SW480 (cell line): ENCODE measurements around the gene DAZL.

Source experiments
- DNase-seq: peaks from one replicate; pipeline ENCODE4 v3.0.0-alpha.2; 2016; ENCODE audit warnings: low spot score

Gene DAZL

DNA sequence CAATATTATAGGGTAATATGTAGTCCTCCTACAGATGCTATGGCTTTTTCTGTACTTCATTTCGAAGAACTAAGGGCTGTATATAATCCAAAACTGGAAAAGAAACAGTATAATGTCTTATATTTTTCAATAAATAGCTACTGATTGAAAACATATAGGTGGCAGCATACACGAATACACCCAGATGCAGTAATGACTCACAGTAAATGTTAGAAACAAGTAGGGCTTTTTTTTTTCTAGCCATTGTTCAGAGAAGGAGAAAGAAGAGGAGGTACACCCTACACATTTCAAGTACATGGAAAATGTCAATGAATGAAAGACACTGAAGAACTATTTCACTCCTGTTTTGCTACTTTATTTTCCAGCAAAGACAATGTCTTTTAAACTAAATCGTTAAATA is 9.4 kb downstream of the DAZL start:
- DNase-seq, result peak; percentile 3

DNA sequence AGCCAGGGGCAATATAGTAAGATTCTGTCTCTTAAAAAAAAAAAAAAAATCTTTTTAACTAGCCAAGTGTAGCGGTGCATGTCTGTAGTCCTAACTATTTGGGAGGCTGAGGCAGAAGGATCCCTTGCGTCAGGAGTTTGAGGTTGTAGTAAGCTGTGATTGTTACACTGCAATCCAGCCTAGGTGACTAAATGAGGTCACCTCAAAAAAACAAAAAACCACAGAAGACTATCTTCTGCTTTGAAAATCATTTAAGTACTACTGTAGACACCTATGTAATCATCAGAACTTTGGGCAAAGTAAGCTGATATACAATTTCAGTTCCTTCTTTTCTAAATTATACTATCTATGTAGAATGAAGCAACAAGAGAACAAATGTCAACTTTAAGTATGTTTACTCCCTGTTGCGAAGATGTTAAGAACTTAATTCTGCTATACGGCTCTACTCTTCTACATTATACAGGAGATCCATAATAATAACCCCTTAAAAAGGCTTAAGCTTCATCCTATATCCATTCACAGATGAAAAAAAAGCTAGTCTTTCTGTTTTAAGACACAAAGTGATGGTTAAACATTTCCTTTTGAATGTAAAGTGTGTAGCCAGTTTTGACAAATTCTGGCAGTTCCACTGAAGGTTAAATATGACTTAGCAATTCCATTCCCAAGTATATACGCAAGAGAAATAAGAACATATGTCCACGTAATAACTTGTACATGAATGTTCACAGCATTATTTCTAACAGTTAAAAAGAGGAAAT is 15.2 kb downstream of the DAZL start:
- no peak for DNase-seq

DNA sequence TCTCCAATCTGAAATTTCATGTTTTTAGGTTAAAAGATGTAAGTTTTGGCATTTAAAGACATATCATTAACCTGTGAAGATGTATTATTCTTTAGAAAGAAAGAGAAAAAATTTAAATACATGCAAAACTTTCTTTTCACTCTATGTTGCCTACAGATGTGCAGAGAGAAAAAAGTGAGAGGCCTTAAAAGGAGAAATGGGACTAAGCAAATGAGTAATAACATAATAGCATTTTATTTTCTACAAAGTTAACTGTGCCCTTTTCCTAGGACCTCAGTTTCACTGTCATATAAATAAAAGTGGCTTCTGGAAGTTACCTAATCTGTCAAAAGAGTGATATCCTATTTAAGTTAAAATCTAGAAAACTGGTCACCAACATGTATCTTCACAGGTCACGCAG is 16.1 kb downstream of the DAZL start:
- DNase-seq, result no peak

DNA sequence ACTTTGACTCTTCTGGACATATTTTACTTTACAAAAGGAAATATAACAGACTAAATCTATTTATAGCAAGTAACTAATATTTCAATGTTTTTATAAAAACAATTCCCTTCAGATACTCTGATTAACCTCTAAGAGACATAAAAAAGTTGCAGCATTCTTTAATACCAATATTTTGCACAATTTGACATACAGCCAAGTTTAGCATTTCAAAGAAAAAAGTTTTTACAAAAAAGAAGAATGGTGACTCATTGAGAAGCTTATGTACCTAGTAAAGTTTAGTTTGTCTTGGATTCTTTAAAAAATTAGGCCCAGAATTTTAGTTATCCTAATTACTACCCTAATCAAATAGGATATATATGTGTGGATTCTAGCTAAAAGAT is 17.6 kb downstream of the DAZL start:
- DNase-seq, result no peak

DNA sequence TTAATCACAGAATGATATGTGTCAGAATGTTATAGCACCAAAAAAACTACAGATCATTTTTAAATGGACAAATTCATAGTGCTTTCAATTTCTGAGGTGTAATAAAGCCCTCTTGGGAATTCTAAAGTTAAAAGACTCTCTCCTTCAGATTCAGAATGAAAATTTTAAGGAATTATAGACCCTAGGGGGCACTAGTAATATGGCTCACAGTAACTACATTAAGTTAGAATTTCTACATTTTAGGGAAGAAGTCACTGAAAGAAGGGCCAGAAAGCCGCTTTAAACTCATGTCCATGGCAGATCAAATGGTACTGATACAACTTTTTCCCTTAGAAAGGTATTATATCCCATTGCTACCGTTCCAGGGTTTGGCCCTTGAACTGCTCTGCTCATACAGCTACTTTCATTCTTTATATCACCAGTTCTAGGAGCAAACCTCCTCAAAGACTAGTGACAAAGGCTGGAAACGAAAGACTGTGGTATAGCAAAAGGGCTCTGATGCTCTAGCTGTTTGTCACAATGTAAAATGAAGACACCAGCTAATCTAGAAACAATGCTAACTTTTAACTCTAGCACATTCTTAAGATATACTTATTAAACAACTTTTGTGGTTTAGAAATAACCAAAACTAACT is 18.1 kb downstream of the DAZL start:
- DNase-seq, result no peak

DNA sequence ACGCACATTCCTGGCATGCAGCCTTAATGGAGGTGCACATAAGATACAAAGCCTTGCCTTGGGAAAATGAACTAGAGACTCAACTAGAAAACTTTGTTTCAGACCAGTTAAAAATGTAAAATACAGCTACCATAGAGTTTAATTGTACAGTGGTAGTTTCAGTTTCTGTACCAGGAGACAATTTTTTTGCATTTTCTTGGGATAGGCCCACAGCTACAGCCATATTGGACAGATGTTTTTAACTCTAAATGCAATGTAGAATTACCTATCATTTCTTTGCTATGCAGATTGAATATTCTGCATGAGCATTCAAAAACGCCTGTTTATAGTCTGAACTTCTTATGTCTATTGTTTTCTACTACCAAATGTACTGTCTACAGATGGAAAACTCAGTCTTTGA is 20.3 kb downstream of the DAZL start:
- no peak for DNase-seq

DNA sequence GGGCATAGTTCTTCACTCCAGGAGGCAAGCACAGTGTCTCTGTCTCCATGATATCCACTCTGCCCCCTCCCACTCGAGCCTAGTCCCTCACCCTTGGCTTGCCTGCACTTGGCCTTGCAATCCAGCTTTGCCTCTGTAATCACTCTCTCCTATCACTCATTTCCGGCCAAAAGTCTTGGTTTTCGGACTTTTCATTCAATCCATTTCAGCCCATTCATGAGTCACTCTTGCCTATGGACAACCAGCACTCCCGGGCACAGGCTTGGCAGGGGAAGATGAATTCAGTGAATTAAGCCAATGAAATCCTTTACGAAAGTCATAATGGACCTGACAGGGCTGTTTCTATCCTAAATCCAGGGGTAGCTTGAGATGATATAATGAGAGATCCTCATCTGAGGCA is 21.7 kb downstream of the DAZL start:
- DNase-seq, result no peak

DNA sequence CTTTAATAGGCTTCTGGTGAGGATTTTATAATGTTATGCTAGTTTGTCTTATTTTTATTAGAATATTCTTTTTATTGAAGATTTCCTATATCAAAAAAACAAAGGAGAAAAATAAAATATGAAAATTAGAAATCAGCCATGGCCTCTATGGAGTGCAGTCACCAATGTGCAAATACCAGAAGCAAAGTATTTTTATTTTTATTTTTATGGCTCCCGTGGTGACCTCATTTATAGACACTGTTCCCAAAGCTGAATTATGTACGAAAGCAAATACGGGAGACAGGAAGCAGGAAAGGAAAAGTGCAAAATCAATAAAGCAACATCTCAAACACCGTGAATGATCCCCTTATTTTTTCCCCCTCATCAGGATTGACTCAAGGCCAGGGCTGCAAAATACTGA is 35.1 kb downstream of the DAZL start:
- DNase-seq, result no peak

DNA sequence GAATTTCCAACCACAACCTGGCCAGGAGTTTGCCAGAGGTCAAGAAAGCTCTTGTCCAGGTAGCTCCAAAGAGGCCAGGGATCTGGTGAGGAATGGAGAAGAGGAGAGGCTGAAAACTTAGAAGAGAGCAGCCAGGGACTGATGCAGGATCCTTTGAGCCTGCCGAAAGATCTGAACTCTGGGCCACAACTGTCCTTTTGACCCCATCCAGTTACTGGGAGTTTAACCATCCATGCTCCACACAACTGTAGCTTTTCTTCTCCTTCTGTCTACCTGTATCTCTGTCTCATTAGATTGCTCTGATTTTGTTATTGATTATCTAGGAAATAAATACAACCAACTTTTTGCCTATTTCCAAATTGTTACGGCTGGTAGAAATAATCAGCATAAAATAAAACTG is 36.7 kb downstream of the DAZL start:
- DNase-seq, result no peak

DNA sequence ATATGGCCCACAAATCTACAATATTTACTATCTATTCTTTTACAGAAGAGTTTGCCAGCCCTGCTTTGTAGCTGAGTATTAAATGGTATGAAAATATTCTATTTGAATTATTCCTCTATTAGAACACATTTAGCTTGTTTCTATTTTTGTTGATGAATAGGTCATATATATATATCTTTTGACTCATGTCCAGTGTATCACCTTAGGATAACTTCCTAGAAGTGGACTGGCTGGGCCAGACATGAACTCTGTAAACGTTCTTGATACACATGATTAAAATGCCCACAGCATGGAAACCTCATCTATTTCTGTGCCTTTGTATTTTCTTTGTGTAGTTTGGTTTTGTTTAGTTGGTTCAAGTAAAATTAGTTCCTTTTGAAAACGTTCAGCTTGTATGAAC is 37.1 kb downstream of the DAZL start:
- no peak for DNase-seq

DNA sequence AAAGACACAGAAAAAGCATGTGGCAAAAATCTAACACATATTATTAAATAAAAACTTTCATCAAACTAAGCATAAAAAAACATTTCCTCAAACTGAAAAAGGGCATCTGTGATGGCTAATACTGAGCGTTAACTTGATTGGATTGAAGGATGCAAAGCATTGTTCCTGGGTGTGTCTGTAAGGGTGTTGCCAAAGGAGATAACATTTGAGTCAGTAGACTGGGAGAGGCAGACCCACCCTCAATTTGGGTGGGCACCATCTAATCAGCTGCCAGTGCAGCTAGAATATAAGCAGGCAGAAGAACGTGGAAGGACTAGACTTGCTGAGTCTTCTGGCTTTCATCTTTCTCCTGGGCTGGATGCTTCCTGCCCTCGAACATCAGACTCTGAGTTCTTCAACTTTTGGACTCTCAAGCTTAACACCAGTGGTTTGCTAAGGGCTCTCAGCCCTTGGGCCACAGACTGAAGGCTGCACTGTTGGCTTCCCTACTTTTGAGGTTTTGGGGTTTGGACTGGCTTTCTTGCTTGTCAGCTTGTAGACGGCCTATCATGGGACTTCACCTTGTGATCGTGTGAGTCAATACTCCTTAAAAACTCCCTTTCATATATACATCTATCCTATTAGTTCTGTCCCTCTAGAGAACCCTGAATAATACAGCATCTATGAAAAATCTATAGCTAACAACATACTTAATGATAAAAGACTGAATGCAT is 45.4 kb downstream of the DAZL start:
- DNase-seq, result no peak

DNA sequence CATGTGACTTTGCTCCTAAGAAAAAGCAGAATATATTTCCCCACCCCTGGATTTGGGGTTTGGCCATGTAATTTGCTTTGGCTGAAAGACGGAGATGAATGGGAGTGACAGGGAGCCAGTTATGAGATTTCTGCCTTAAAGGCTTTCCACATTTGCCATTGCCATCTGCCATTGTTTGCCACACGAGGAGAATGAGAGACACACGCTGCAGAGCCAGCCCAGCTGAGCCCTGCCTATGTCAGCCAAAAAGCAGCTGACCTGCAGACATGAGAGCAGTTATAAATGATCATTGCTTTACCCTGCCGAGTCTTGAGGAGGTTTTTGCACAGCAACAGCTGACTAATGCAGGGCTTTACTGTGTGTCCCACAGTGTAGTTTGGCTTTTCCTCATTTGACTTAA is 51.1 kb downstream of the DAZL start:
- DNase-seq, result no peak

DNA sequence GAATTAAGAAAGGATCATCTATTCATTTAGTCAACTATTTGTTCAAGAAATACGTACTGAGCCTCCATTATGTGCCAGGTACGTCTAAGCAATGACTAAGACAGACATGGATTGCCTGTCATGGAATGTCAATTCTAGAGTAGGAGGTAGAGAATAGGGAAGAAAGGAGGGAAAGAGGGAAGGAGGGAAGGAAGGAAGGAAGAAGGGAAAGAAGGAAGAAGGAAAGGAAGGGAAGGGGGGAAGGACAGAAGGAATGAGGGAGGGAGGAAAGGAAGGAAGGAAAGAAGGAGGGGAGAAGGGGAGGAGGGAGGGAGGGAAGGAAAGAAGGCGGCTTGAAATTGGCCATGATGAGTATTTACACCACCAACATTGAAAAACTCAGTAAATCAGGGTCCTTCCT is 52.5 kb downstream of the DAZL start:
- no peak for DNase-seq

DNA sequence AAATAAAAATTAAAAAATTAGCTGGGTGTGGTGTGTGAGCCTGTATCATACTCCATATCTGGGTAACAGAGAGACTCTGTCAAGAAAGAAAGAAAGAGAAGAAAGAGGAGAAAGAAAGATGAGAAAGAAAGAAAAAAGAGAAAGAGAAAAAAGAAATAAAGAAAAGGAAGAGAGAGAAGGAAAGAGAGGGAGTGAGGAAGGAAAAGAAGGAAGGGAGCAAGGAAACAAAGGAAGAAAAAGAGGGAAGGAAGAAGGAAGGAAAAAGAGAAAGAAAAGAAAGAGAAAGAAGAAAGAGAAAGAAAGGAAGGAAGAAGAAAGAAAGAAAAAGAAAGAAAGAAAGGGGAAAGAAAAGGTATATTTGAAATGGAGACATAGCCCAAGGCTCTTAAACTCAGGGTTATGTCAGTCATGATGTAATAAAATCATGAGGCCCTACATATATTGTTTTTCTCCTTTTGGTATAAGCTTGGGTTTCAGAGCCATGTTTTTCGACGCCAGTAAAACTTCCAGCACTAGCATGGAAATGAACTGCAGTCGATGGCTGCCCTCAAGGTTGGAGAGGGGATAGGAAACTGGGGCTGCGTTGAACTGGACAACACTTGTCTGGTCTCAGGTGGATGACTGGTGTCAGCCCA is 53.8 kb downstream of the DAZL start:
- DNase-seq, result no peak

DNA sequence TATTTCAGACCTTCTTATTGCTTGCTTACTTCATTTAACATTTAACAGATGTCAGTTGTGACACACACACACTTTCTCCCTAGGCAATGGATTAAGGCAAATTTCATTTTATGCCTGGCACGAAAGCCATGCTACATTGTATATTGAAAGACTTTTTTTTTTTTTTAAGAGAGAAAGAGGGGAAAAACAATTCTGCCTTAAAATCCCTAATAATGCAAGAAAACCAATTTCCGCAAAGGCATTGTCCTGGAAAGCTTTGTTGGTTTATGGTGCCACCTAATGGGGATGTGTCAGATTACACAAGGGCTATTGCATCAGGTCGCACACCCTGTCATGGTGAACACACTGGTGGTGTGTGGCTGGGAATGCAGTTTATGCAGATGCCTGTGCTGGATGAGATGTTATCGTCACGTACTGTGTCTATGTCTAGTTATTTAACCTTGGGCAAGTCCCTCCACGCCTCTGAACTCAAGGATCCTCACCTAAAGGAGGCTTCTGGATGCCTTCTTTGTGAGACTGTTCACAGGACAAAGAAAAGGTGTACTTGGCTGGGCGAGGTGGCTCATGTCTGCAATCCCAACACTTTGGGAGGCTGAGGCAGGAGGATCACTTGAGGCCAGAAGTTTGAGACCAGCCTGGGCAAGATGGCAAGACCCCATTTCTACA is 54.4 kb downstream of the DAZL start:
- peak; percentile 69 for DNase-seq

DNA sequence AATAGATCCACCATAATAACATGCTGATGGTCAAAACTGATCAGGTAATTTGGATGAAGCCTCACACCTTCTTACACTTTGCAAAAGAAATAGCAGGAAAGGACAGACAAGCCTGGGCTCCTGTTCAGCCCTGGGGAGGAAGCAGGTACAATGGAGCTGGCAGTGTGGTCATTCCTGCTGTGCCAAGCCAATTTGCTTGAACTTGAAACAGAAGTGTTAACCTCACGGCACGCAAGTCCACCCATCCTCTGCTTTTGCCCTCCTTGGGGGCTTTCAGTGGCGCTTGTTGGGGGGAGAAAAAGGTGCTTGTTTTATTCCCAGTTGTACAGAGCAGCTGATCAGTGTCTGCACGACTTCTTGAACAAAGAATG is 54.9 kb downstream of the DAZL start:
- DNase-seq, result no peak

DNA sequence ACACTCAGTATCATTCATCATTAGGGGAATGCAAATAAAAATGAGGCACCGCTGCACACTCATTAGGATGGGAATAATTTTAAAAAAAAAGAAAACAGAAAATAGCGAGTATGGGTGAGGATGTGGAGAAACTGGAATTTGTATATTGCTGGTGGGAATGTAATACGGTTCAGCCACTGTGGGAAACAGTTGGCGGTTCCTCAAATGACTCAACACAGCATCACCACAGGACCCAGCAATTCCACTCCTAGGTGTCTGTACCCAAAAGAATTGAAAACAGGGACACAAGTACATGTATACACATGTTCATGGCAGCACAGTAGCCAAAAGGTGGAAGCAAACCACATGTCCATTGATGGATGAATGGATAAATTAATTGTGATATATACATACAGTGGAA is 56.5 kb downstream of the DAZL start:
- no peak for DNase-seq

DNA sequence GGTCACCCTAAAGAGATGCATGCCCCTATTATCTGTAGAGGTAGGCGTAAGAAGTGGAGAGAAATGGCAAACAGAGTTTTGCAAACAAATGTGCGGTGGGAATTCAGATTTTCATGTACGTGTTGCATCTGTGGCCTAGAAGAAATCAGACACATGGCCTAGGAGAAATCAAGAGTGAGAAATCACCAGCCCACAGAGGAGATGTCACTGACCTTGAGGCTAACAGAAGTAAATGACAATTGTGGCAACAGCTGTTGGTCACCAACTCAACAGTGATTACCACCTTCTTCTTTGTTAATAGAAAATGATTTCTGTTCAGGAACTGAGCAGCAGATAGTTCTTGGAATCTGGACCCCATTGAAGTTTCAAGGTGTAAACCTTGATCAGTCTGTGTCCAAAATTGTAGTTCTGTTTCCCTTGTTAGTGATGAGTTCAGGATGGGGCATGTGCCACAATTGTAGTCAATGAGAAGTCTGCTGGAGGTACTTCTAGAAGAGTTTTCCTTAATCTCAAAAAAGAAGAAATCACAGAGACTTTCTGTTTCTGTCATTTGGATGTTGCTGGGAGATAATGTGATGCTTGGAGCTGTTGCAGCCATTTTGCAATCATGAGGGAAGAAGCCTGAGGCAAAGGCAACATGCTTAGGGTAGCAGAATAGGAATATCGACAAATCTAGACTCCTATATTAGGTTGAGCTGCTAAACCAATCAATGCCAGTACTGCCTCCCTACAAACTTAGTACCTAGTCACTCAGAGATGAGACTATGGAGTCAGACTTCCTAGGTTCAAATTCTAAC is 57.5 kb downstream of the DAZL start:
- no peak for DNase-seq

DNA sequence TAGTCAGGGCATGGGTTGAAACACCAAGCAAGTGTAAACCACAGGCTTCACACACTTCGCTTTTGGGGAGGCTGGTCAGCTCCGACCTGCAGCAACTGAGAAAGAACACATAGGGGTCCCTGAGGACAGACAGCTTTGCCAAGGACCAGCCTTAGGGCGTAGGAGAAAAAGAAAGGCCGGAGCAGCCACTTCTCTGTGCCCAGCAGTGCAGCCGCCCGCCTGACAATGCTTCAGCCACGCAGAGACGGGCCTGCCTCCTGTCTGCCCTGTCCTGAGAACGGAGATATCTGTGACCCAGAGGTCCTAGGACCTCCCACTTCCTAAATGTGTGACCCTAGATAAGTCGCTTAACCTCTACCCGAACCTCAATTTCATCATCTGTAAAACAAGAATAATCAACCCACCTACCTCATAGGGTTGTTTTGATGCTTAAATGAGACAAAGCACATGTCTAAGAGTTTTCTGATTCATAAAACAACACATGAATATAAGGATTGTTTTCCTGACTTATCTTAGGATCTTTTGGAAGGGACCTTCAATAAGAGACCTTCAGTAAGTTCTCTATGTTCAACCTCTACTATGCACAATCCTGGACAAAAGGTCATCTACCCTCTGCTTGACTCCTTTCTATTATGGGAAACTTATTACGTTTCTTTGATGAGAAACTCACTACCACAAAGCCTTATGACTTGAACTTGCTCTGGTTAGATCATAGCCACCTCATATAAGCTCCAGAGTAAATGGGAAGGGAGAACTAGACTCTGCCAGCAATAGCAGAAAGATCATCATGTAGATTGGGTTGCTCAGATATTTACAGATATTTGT is 58.8 kb downstream of the DAZL start:
- no peak for DNase-seq

DNA sequence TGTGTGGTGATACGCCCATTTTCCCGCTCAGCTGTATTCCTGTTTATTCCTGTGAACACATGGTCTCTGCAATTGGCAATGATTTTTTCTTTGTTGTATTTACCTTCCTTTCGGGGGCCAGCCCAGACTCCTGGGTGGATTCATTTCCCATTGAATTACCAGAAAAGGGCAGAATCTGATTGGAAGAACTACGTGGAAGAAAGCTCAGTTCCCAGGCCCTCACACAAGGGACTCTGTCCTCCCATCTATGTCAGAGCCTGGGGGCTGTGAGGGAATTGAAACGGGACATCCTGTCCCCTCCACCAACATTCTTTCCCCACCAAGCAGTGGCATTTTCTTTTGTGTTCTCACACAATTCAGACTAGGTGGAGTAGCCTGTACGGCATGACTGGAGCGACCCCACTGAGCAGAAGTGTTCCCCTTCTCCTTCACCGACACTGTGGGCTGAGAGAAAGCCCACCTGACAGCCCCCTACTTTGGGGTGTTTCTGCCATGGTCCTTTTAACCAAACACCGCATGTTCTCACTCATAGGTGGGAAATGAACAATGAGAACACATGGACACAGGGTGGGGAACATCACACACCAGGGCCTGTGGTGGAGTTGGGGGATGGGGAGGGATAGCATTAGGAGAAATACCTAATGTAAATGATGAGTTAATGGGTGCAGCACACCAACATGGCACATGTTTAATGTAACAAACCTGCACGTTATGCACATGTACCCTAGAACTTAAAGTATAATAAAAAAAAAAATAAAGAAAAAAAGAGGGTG is 59.6 kb downstream of the DAZL start:
- no peak for DNase-seq
